HepG2 (cell line): Measurements from ENCODE around the gene ARVCF. TPM values are rescaled to one million over a fixed set of nuclear protein-coding genes. Genes with fewer than 3 reads are reported as not detected.

Experiments used
- ELF3 ChIP-seq: IDR thresholded peaks from 2 replicates; pipeline ENCODE4 v1.6.1; 2016; ENCODE audit warnings: missing genetic modification reagents, missing compliant biosample characterization
- JARID2 ChIP-seq: sonication (generic); formaldehyde crosslinking; IDR thresholded peaks from 2 replicates; pipeline ENCODE4 v1.8.1; 2023; ENCODE audit warnings: missing genetic modification reagents, inconsistent platforms; ENCODE audit not compliant: insufficient replicate concordance
- POLR2AphosphoS5 ChIP-seq: IDR thresholded peaks from 2 replicates; pipeline ENCODE4 v1.6.1; 2012; ENCODE audit warnings: low read depth, low read length
- SKI ChIP-seq: fragments of 450-650 bp; IDR thresholded peaks from one replicate; pipeline ENCODE4 v1.6.1; 2018; ENCODE audit warnings: mild to moderate bottlenecking; ENCODE audit not compliant: partially characterized antibody
- SP1 ChIP-seq, 2 experiments: fragments of 450-650 bp in 1 of 2; sonication (generic) in 1 of 2; formaldehyde crosslinking in 1 of 2; IDR thresholded peaks; 2 replicates each; pipeline versions ENCODE4 v1.4.0 to v1.6.1; 2016 to 2020; ENCODE audit warnings: missing genetic modification reagents in 1 of 2
- SP2 ChIP-seq: sonication (generic); formaldehyde crosslinking; IDR thresholded peaks from 2 replicates; pipeline ENCODE4 v1.5.1; 2020; ENCODE audit warnings: mild to moderate bottlenecking, missing genetic modification reagents
- SRY ChIP-seq: sonication (generic); formaldehyde crosslinking; IDR thresholded peaks from 2 replicates; pipeline ENCODE4 v1.8.0; 2022; ENCODE audit warnings: mild to moderate bottlenecking, missing genetic modification reagents
- THAP11 ChIP-seq: IDR thresholded peaks from 2 replicates; pipeline ENCODE4 v1.6.1; 2016; ENCODE audit warnings: missing biosample characterization, missing genetic modification reagents
- XRCC5 ChIP-seq: fragments of 200-400 bp; formaldehyde crosslinking; optimal IDR thresholded peaks from 2 replicates; pipeline ENCODE3; 2017; ENCODE audit warnings: mild to moderate bottlenecking, low read length
- ZNF367 ChIP-seq: sonication (generic); formaldehyde crosslinking; IDR thresholded peaks from 2 replicates; pipeline ENCODE4 v1.4.0; 2020; ENCODE audit warnings: missing genetic modification reagents, borderline replicate concordance
- ZNF431 ChIP-seq: sonication (generic); formaldehyde crosslinking; IDR thresholded peaks from 2 replicates; pipeline ENCODE4 v1.9.0; 2022; ENCODE audit warnings: missing genetic modification reagents, low read depth, mild to moderate bottlenecking, borderline replicate concordance
- ZNF432 ChIP-seq: sonication (generic); formaldehyde crosslinking; IDR thresholded peaks from 2 replicates; pipeline ENCODE4 v1.5.0; 2020; ENCODE audit warnings: missing genetic modification reagents, mild to moderate bottlenecking, borderline replicate concordance
- ZNF441 ChIP-seq: sonication (generic); formaldehyde crosslinking; IDR thresholded peaks from 2 replicates; pipeline ENCODE4 v1.7.0; 2021; ENCODE audit warnings: missing genetic modification reagents, borderline replicate concordance
- ZNF619 ChIP-seq: sonication (generic); formaldehyde crosslinking; IDR thresholded peaks from 2 replicates; pipeline ENCODE4 v1.4.0; 2020; ENCODE audit warnings: mild to moderate bottlenecking, missing genetic modification reagents
- polyA plus RNA-seq, 8 experiments: library from polyadenylated mRNA; depleted of rRNA in 3 of 8; stranded (reverse) in 7 of 8; unstranded in 1 of 8; fragments of >200 nt; fragmentation: Illumina TruSeq in 4 of 8; extraction: Trizol in 4 of 8; gene quantifications; 2 replicates each; pipeline versions ENCODE4 v1.2.1 to v1.2.3, GENCODE V29; 2011 to 2016; ENCODE audit warnings: low read depth in 4 of 8, missing spikeins in 1 of 8, mixed read lengths in 1 of 8; ENCODE audit not compliant: insufficient read depth in 1 of 8
- total RNA-seq, 5 experiments: library from RNA; depleted of rRNA; stranded (reverse); fragments of >200 nt; fragmentation: Illumina TruSeq; extraction: Trizol; gene quantifications; 2 replicates each; pipeline ENCODE4 v1.2.3, GENCODE V29; 2016; ENCODE audit warnings: low read depth in 1 of 5
- TF ChIP-seq, protein P1 (sequence below): sonication (generic); formaldehyde crosslinking; IDR thresholded peaks from 2 replicates; pipeline ENCODE4 v1.5.1; 2020; ENCODE audit warnings: mild to moderate bottlenecking, missing genetic modification reagents, moderate library complexity
- TF ChIP-seq, protein P2 (sequence below): sonication (generic); formaldehyde crosslinking; IDR thresholded peaks from 2 replicates; pipeline ENCODE4 v1.4.0; 2020; ENCODE audit warnings: mild to moderate bottlenecking, missing genetic modification reagents
- TF ChIP-seq, protein P3 (sequence below): IDR thresholded peaks from 2 replicates; pipeline ENCODE4 v1.6.1; 2016; ENCODE audit warnings: missing compliant biosample characterization, missing genetic modification reagents, borderline replicate concordance
- TF ChIP-seq, protein P4 (sequence below): sonication (generic); formaldehyde crosslinking; IDR thresholded peaks from 2 replicates; pipeline ENCODE4 v1.8.1; 2023; ENCODE audit warnings: mild to moderate bottlenecking, moderate library complexity, missing genetic modification reagents
- TF ChIP-seq, protein P5 (sequence below): sonication (generic); formaldehyde crosslinking; IDR thresholded peaks from 2 replicates; pipeline ENCODE4 v1.4.0; 2020; ENCODE audit warnings: missing genetic modification reagents

The ARVCF gene
- total and polyA plus RNA-seq, 2 of the 13 experiments (the other 11 are each of a cell fraction or from before 2014, with no cell fraction given), result 16.4 to 17.7 TPM

DNA sequence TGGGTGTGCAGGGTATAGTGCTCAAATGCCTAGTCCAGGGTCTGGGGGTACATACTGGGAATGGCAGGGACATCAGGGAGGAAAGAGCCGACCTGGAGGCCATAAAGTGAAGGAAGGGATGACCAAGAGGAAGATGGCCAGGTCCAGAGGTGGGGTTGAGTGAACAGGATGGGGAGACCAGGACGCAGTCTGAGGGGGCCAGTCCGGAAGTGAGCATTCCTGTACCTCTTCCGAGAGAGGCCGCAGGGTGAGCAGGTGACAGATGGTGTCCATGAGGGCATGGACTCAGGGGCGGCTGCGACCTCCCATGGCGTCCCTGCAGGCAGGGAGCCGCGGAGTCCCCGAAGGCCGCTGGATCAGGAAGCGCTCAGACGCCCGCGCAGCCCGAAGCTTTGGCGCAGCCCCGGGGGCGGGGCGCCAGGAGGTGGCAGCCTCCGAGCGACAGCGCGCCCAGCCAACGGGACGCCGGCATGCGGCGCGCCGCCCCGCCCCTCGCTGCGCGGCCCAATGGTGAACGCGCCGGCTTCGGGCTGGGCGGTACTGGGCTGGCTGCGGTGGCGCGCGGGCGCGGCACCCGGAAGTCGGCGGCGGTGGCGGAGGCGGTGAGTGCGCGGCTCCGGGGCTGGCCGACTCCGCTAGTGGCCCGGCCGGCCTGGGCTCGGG lies 4.0 kb upstream of the ARVCF start, which contains the start of gene TANGO2 (continued):
- TF ChIP-seq ZNF431 (0 out of 2 replicates have a peak, but pooled peaks have one; percentile 33), SP1 (IDR thresholded peaks at IDR 0.05) (no peak), SP1 (CRISPR knock-in tag; IDR thresholded peaks at IDR 0.05) (peak; percentile 91), POLR2AphosphoS5 (peak; percentile 75), THAP11 (CRISPR knock-in tag) (0 out of 2 replicates have a peak, but pooled peaks have one; percentile 12), ZNF619 (CRISPR knock-in tag) (0 out of 2 replicates have a peak, but pooled peaks have one; percentile 2), ZNF441 (CRISPR knock-in tag) (peak; percentile 85), SRY (CRISPR knock-in tag) (0 out of 2 replicates have a peak, but pooled peaks have one; percentile 40), JARID2 (no peak), SKI (peak; percentile 75), ZNF432 (no peak), ELF3 (CRISPR knock-in tag) (peak; percentile 70), SP2 (CRISPR knock-in tag) (peak; percentile 92), ZNF367 (CRISPR knock-in tag) (no peak), XRCC5 (peak; percentile 29)
- TF ChIP-seq, protein P1, sequence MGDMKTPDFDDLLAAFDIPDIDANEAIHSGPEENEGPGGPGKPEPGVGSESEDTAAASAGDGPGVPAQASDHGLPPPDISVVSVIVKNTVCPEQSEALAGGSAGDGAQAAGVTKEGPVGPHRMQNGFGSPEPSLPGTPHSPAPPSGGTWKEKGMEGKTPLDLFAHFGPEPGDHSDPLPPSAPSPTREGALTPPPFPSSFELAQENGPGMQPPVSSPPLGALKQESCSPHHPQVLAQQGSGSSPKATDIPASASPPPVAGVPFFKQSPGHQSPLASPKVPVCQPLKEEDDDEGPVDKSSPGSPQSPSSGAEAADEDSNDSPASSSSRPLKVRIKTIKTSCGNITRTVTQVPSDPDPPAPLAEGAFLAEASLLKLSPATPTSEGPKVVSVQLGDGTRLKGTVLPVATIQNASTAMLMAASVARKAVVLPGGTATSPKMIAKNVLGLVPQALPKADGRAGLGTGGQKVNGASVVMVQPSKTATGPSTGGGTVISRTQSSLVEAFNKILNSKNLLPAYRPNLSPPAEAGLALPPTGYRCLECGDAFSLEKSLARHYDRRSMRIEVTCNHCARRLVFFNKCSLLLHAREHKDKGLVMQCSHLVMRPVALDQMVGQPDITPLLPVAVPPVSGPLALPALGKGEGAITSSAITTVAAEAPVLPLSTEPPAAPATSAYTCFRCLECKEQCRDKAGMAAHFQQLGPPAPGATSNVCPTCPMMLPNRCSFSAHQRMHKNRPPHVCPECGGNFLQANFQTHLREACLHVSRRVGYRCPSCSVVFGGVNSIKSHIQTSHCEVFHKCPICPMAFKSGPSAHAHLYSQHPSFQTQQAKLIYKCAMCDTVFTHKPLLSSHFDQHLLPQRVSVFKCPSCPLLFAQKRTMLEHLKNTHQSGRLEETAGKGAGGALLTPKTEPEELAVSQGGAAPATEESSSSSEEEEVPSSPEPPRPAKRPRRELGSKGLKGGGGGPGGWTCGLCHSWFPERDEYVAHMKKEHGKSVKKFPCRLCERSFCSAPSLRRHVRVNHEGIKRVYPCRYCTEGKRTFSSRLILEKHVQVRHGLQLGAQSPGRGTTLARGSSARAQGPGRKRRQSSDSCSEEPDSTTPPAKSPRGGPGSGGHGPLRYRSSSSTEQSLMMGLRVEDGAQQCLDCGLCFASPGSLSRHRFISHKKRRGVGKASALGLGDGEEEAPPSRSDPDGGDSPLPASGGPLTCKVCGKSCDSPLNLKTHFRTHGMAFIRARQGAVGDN, result peak; percentile 49
- TF ChIP-seq, protein P2, sequence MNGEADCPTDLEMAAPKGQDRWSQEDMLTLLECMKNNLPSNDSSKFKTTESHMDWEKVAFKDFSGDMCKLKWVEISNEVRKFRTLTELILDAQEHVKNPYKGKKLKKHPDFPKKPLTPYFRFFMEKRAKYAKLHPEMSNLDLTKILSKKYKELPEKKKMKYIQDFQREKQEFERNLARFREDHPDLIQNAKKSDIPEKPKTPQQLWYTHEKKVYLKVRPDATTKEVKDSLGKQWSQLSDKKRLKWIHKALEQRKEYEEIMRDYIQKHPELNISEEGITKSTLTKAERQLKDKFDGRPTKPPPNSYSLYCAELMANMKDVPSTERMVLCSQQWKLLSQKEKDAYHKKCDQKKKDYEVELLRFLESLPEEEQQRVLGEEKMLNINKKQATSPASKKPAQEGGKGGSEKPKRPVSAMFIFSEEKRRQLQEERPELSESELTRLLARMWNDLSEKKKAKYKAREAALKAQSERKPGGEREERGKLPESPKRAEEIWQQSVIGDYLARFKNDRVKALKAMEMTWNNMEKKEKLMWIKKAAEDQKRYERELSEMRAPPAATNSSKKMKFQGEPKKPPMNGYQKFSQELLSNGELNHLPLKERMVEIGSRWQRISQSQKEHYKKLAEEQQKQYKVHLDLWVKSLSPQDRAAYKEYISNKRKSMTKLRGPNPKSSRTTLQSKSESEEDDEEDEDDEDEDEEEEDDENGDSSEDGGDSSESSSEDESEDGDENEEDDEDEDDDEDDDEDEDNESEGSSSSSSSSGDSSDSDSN (CRISPR knock-in tag), result peak; percentile 41; the same call in 1 of the 2 replicates
- TF ChIP-seq, protein P3, sequence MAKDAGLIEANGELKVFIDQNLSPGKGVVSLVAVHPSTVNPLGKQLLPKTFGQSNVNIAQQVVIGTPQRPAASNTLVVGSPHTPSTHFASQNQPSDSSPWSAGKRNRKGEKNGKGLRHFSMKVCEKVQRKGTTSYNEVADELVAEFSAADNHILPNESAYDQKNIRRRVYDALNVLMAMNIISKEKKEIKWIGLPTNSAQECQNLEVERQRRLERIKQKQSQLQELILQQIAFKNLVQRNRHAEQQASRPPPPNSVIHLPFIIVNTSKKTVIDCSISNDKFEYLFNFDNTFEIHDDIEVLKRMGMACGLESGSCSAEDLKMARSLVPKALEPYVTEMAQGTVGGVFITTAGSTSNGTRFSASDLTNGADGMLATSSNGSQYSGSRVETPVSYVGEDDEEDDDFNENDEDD (CRISPR knock-in tag), result peak; percentile 65; the same call in 1 of the 2 replicates
- TF ChIP-seq, protein P4, sequence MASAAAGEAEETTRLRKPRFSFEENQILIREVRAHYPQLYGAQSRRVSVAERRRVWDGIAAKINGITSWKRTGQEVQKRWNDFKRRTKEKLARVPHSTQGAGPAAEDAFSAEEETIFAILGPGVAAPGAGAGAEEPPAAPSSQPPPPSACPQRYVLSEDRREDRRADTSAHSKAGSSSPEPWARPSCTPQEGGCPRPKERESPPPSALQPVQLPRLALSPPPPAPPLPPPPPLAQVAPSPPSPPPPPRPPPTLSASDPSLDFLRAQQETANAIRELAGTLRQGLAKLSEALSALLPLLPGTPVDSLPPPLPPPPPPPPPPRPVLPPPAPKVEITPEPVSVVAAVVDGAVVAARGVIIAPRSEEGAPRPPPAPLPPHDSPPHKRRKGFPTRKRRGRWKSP, result 0 out of 2 replicates have a peak, but pooled peaks have one; percentile 37
- TF ChIP-seq, protein P5, sequence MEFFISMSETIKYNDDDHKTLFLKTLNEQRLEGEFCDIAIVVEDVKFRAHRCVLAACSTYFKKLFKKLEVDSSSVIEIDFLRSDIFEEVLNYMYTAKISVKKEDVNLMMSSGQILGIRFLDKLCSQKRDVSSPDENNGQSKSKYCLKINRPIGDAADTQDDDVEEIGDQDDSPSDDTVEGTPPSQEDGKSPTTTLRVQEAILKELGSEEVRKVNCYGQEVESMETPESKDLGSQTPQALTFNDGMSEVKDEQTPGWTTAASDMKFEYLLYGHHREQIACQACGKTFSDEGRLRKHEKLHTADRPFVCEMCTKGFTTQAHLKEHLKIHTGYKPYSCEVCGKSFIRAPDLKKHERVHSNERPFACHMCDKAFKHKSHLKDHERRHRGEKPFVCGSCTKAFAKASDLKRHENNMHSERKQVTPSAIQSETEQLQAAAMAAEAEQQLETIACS (CRISPR knock-in tag), result peak; percentile 80
